ENCODE measurements around the gene PPP4R3A. TPM values are rescaled to one million over a fixed set of nuclear protein-coding genes. Genes with fewer than 3 reads are reported as not detected.
A peak's percentile ranks its signal among the peaks of the same experiment; 100 is the strongest.

Gene PPP4R3A
- total RNA-seq, 1 experiment from 2014 or later = 148 TPM

DNA sequence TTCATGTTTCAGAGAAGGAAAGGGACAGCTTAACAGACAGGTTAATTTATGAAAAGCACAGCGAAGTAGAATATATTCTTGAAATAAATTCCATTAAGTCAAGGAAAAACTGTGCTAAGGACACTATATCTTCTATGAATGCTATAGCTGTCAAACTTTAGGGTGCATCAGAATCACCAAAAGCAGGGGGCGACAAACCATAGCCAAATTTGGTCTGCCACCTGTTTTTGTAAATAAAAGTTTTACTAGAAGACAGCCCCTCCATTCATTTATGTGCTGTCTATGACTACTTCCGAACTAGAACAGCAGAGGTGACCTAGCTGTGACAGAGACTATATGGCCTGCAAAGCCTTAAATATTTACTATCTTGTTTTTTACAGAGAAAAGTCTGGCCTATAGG is 25.9 kb downstream of the PPP4R3A start:
- Histone ChIP-seq H3K9ac (ENCODE audit: extremely low read depth, insufficient read length, low read length) (no peak overlapping the region), H3K4me2 (ENCODE audit: insufficient read depth, insufficient read length, low read length) (no peak overlapping the region), H3K79me1 (ENCODE audit: insufficient read depth, low read depth, low read length, poor library complexity, severe bottlenecking) (peaks cover 17% of the 10 kb centered on the region), H4K8ac (replicated peaks; ENCODE audit: insufficient read length, low read depth, low read length) (no peak overlapping the region), H3K27me3 (ENCODE audit: insufficient read depth, low read length) (no peaks in the 10 kb centered on the region), H3K9me3 (ENCODE audit: control insufficient read depth, low read depth, low read length) (no peaks in the 10 kb centered on the region), H3T11ph (ENCODE audit: low read length) (no peak overlapping the region), H2BK5ac (ENCODE audit: insufficient read length, low read length) (no peak overlapping the region), H2BK15ac (ENCODE audit: low read depth, low read length) (no peak overlapping the region), H3K23me2 (ENCODE audit: insufficient read length, low read depth, low read length, poor library complexity, severe bottlenecking) (no peaks in the 10 kb centered on the region), H3K4me1 (ENCODE audit: insufficient read depth, low read length) (no peaks in the 10 kb centered on the region), H2BK20ac (ENCODE audit: low read depth, low read length, poor library complexity, severe bottlenecking) (no peak overlapping the region), H4K91ac (ENCODE audit: insufficient read length, low read depth, low read length) (no peak overlapping the region), H2BK120ac (ENCODE audit: low read depth, low read length, poor library complexity, severe bottlenecking) (no peak overlapping the region), H3K23ac (ENCODE audit: insufficient read length, low read depth, low read length) (no peak overlapping the region), H2AK5ac (ENCODE audit: insufficient read length, low read length) (no peak overlapping the region), H3K14ac (ENCODE audit: insufficient read depth, low read length) (no peak overlapping the region), H3K79me2 (ENCODE audit: insufficient read depth, low read length) (peaks cover 6% of the 10 kb centered on the region; the same call in 1 of the 2 replicates), H3K56ac (ENCODE audit: insufficient read length, low read depth, low read length) (no peak overlapping the region), H2AFZ (ENCODE audit: low read length) (no peak overlapping the region), H4K20me1 (ENCODE audit: control insufficient read depth, insufficient read depth, insufficient read length) (no peaks in the 10 kb centered on the region), H3K18ac (ENCODE audit: insufficient read length, low read depth, low read length) (no peak overlapping the region), H3K4ac (ENCODE audit: low read depth, low read length) (no peak overlapping the region), H2BK12ac (ENCODE audit: insufficient read length, low read depth, low read length) (no peak overlapping the region), H3K27ac (ENCODE audit: insufficient read length, low read depth, low read length) (no peak overlapping the region), H4K5ac (ENCODE audit: insufficient read length, low read depth, low read length) (no peak overlapping the region)
- Mint-ChIP-seq H3K36me3 (ENCODE audit: insufficient read depth in 1 of 3, low read depth in 3 of 3) (peaks cover 27 to 87% (median 69%) of the 10 kb centered on the region in 3 experiments; a peak in 6 of 7 replicates), H3K4me3 (no peak overlapping the region), H3K4me1 (peaks cover 14 to 16% of the 10 kb centered on the region in 2 experiments), H3K27ac (no peak overlapping the region), H3K9me3 (no peaks in the 10 kb centered on the region), H3K27me3 (ENCODE audit: low read depth) (no peaks in the 10 kb centered on the region)
- peak; percentile 55 for TF ChIP-seq CTCF (conservative IDR thresholded peaks at IDR 0.05)
- no CpG with 5 or more reads among the region's 3 CpGs for WGBS (ENCODE audit: extremely low coverage, insufficient read length, low lambda C conversion rate)
- no peak for DNase-seq
